ENCODE data around the gene MTURN. TPM values are rescaled to one million over a fixed set of nuclear protein-coding genes. Genes with fewer than 3 reads are reported as not detected.

MTURN gene
- total and polyA plus RNA-seq, 2 donors (not counting 1 experiment from before 2014, with no cell fraction given): 4.5 to 13.9 TPM

DNA sequence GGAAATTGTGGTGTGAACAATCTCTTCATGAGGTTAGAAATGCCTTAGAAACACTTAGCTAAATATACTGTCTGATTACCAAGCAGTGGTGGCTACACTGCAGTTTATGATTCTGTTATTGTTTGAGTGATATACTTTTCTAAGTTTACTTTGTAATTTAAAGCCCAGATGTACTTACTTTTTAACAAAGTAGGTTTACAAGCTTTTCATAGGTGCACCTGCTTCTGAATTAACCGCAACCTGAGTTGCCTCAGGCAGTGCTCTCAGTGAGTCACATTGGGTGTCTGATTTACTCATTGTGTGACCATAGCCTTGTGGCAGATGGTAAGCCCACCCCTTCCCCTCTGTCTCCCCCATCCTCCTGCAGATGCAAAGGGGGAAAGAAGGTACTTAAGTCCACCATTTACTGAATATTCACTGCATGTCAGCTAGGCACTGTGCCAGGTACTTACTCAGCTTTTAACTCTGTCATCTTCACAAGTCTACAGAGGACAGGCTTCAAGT lies 9.0 kb downstream of the MTURN start:
- H3K79me2 ChIP-seq (ENCODE audit: control insufficient read depth, insufficient read depth, low read length): no peaks in the 10 kb centered on the region
- H3K4me1 ChIP-seq (ENCODE audit: control insufficient read depth in 2 of 2, insufficient read depth in 2 of 2, low read length in 2 of 2): peaks cover 0 to 6% of the 10 kb centered on the region in 2 donors
- Mint-ChIP-seq H3K27ac (no peak overlapping the region), H3K4me1 (peaks cover 4% of the 10 kb centered on the region), H3K4me3 (no peak overlapping the region), H3K27me3 (no peaks in the 10 kb centered on the region), H3K9me3 (ENCODE audit: insufficient read depth) (no peaks in the 10 kb centered on the region)
- intact Hi-C loops (cut with micrococcal nuclease): no loop called here
- H3K9ac ChIP-seq (ENCODE audit: low read length): no peak overlapping the region
- H2AFZ ChIP-seq (ENCODE audit: insufficient read depth, low read depth, low read length, poor library complexity, severe bottlenecking): no peak overlapping the region
- no peak overlapping the region for H3K4me2 ChIP-seq (replicated peaks; ENCODE audit: low read depth, low read length, poor library complexity, severe bottlenecking)
- 63% methylated on average over 1 of the region's 1 CpG for WGBS (ENCODE audit: insufficient coverage)
- ChIA-PET POLR2A (no interaction called here), CTCF (interaction anchor here (1.0 to 1.2 kb wide), 2 partner anchors 21 to 209 kb away, joined by 3 read pairs; no protein-coding TSS in a partner anchor)
- H3K9me3 ChIP-seq (ENCODE audit: control extremely low read depth in 1 of 3, control insufficient read depth in 2 of 3, insufficient read depth in 1 of 3, low read length in 2 of 3): no peaks in the 10 kb centered on the region
- H3K36me3 ChIP-seq (replicated peaks in 1 of 2; ENCODE audit: control extremely low read depth in 1 of 2, control insufficient read depth in 1 of 2, extremely low read depth in 1 of 2, insufficient read depth in 2 of 2, low read length in 1 of 2): no peaks in the 10 kb centered on the region
- ATAC-seq (ENCODE audit: low read depth) (no peak), DNase-seq (no peak)
- H3K27me3 ChIP-seq (replicated peaks in 1 of 4; ENCODE audit: control extremely low read depth in 1 of 4, control insufficient read depth in 3 of 4, insufficient read depth in 4 of 4, low read length in 3 of 4): no peaks in the 10 kb centered on the region
- TF ChIP-seq, protein P1, sequence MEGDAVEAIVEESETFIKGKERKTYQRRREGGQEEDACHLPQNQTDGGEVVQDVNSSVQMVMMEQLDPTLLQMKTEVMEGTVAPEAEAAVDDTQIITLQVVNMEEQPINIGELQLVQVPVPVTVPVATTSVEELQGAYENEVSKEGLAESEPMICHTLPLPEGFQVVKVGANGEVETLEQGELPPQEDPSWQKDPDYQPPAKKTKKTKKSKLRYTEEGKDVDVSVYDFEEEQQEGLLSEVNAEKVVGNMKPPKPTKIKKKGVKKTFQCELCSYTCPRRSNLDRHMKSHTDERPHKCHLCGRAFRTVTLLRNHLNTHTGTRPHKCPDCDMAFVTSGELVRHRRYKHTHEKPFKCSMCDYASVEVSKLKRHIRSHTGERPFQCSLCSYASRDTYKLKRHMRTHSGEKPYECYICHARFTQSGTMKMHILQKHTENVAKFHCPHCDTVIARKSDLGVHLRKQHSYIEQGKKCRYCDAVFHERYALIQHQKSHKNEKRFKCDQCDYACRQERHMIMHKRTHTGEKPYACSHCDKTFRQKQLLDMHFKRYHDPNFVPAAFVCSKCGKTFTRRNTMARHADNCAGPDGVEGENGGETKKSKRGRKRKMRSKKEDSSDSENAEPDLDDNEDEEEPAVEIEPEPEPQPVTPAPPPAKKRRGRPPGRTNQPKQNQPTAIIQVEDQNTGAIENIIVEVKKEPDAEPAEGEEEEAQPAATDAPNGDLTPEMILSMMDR (IDR thresholded peaks at IDR 0.05): no peak
- no peak overlapping the region for H3K27ac ChIP-seq (ENCODE audit: low read length in 2 of 2)
- H3K4me3 ChIP-seq (ENCODE audit: control extremely low read depth in 1 of 5, extremely low read depth in 1 of 5, insufficient read depth in 1 of 5, low read depth in 2 of 5, low read length in 4 of 5): no peak overlapping the region
- H4K20me1 ChIP-seq (ENCODE audit: control insufficient read depth, insufficient read depth, low read length, poor library complexity, severe bottlenecking): no peaks in the 10 kb centered on the region

DNA sequence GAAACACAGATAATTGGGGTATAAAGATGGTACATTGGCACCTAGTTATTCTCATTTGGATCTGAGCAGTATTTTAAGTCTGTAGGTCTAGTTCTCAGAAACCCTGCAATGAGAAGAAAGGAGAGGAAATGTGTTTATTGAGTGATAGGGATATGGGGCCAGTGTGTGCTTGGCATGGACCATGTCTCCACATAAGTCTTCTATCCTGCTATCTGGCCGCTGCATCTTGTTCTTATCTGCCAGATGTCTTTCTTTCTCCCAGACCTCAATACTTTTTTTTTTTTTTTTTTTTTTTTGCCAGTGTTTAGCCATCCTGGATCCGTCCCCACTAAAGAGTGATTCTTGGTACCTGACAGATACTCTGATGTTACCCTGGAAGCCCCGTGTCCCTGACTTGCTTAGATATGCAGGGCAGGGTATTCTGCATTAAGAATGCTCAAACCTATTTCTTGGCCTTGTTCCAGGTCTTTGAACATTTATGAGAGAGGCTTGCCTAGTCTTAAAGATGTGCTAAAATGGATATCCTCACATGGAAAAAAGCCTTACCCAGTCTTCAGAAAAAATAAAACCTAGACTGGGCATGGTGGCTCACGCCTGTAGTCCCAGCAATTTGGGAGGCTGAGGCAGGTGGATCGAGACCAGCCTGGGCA lies 10.0 kb downstream of the MTURN start:
- Histone ChIP-seq H3K4me2 (replicated peaks; ENCODE audit: low read depth, low read length, poor library complexity, severe bottlenecking) (no peak overlapping the region), H3K27me3 (replicated peaks in 1 of 4; ENCODE audit: control extremely low read depth in 1 of 4, control insufficient read depth in 3 of 4, insufficient read depth in 4 of 4, low read length in 3 of 4) (no peaks in the 10 kb centered on the region), H4K20me1 (ENCODE audit: control insufficient read depth, insufficient read depth, low read length, poor library complexity, severe bottlenecking) (no peaks in the 10 kb centered on the region), H3K9ac (ENCODE audit: low read length) (no peak overlapping the region), H3K4me3 (ENCODE audit: control extremely low read depth in 1 of 5, extremely low read depth in 1 of 5, insufficient read depth in 1 of 5, low read depth in 2 of 5, low read length in 4 of 5) (no peak overlapping the region), H3K4me1 (ENCODE audit: control insufficient read depth in 2 of 2, insufficient read depth in 2 of 2, low read length in 2 of 2) (peaks cover 6 to 14% of the 10 kb centered on the region in 2 donors), H3K36me3 (replicated peaks in 1 of 2; ENCODE audit: control extremely low read depth in 1 of 2, control insufficient read depth in 1 of 2, extremely low read depth in 1 of 2, insufficient read depth in 2 of 2, low read length in 1 of 2) (no peaks in the 10 kb centered on the region), H2AFZ (ENCODE audit: insufficient read depth, low read depth, low read length, poor library complexity, severe bottlenecking) (no peak overlapping the region), H3K27ac (ENCODE audit: low read length in 2 of 2) (no peak overlapping the region), H3K9me3 (ENCODE audit: control extremely low read depth in 1 of 3, control insufficient read depth in 2 of 3, insufficient read depth in 1 of 3, low read length in 2 of 3) (no peaks in the 10 kb centered on the region), H3K79me2 (ENCODE audit: control insufficient read depth, insufficient read depth, low read length) (no peaks in the 10 kb centered on the region)
- intact Hi-C loops (cut with micrococcal nuclease): no loop called here
- ChIA-PET POLR2A (no interaction called here), CTCF (interaction anchor here (1.2 kb wide), 1 partner anchor 20 kb away, joined by 3 read pairs; no protein-coding TSS in a partner anchor)
- WGBS (ENCODE audit: insufficient coverage): 83% methylated on average over 4 of the region's 5 CpGs
- DNase-seq (no peak), ATAC-seq (ENCODE audit: low read depth) (no peak)
- Mint-ChIP-seq H3K9me3 (ENCODE audit: insufficient read depth) (no peaks in the 10 kb centered on the region), H3K4me3 (no peak overlapping the region), H3K4me1 (peaks cover 4% of the 10 kb centered on the region), H3K27me3 (no peaks in the 10 kb centered on the region), H3K27ac (no peak overlapping the region)
- TF ChIP-seq, protein P1 (IDR thresholded peaks at IDR 0.05): no peak
- no peak for TF ChIP-seq EZH2 (IDR thresholded peaks at IDR 0.05; ENCODE audit: borderline replicate concordance, insufficient read depth, low read depth, low read length, poor library complexity, severe bottlenecking)

All from B cell (primary cell).